OCI-LY1 (cell line): ENCODE data around the gene DCC.

Experiments used
- H2AFZ ChIP-seq: fragments of 200-600 bp; sonication (generic), shearing (Covaris generic); 2 replicates; pipeline ENCODE4 v1.6.0; 2014; ENCODE audit warnings: antibody characterized with exemption, mild to moderate bottlenecking, low read length
- H3F3A ChIP-seq: fragments of 200-600 bp; sonication (generic), shearing (Covaris generic); 2 replicates; pipeline ENCODE4 v1.6.0; 2014; ENCODE audit warnings: mild to moderate bottlenecking, antibody characterized with exemption, low read length, moderate library complexity; ENCODE audit not compliant: insufficient read depth
- H3K27ac ChIP-seq: fragments of 200-600 bp; sonication (generic); 2 replicates; pipeline ENCODE4 v1.5.1; 2014; ENCODE audit warnings: low read length, mixed run types, mild to moderate bottlenecking, low read depth; ENCODE audit not compliant: poor library complexity, severe bottlenecking
- H3K27me3 ChIP-seq: fragments of 200-600 bp; sonication (generic); 2 replicates; pipeline ENCODE4 v1.6.0; 2014; ENCODE audit warnings: antibody characterized with exemption, mild to moderate bottlenecking, low read length, moderate library complexity; ENCODE audit not compliant: insufficient read depth
- H3K36me3 ChIP-seq: fragments of 200-600 bp; sonication (generic); 2 replicates; pipeline ENCODE4 v1.6.1; 2014; ENCODE audit warnings: mild to moderate bottlenecking, antibody characterized with exemption, low read length, moderate library complexity, mixed read lengths; ENCODE audit not compliant: insufficient read depth
- H3K4me1 ChIP-seq: fragments of 200-600 bp; sonication (generic); 2 replicates; pipeline ENCODE4 v1.5.1; 2014; ENCODE audit warnings: mild to moderate bottlenecking, low read length, moderate library complexity; ENCODE audit not compliant: insufficient read depth, severe bottlenecking
- H3K4me2 ChIP-seq: fragments of 200-600 bp; sonication (generic), shearing (Covaris generic); 2 replicates; pipeline ENCODE4 v1.6.1; 2014; ENCODE audit warnings: low read length
- H3K4me3 ChIP-seq: fragments of 200-600 bp; sonication (generic); 2 replicates; pipeline ENCODE4 v1.5.1; 2014; ENCODE audit warnings: low read length, low read depth, mild to moderate bottlenecking, mixed read lengths; ENCODE audit not compliant: poor library complexity, severe bottlenecking
- H3K79me2 ChIP-seq: fragments of 200-600 bp; shearing (Covaris generic); 2 replicates; pipeline ENCODE4 v1.6.1; 2016; ENCODE audit warnings: mixed run types, low read length, mixed read lengths; ENCODE audit not compliant: insufficient read depth
- H3K9ac ChIP-seq: fragments of 200-600 bp; sonication (generic), shearing (Covaris generic); 2 replicates; pipeline ENCODE4 v1.6.1; 2014; ENCODE audit warnings: mild to moderate bottlenecking, low read length, mixed read lengths
- H3K9me2 ChIP-seq: fragments of 200-600 bp; sonication (generic), shearing (Covaris generic); 2 replicates; pipeline ENCODE4 v1.6.1; 2014; ENCODE audit warnings: low read depth, mild to moderate bottlenecking, low read length, mixed read lengths
- H3K9me3 ChIP-seq: fragments of 200-600 bp; shearing (Covaris generic); 2 replicates; pipeline ENCODE4 v1.6.1; 2014; ENCODE audit warnings: low read length, mixed read lengths
- H4K20me1 ChIP-seq: fragments of 200-600 bp; sonication (generic), shearing (Covaris generic); 2 replicates; pipeline ENCODE4 v1.6.0; 2016; ENCODE audit warnings: mild to moderate bottlenecking, low read length; ENCODE audit not compliant: insufficient read depth
- CTCF ChIP-seq: fragments of 200-600 bp; sonication (generic), shearing (Covaris generic); IDR thresholded peaks from 2 replicates; pipeline ENCODE4 v1.5.1; 2017; ENCODE audit warnings: mild to moderate bottlenecking, antibody characterized with exemption, low read length, moderate library complexity, mixed read lengths
- EZH2 ChIP-seq: fragments of 200-600 bp; sonication (generic), shearing (Covaris generic); IDR thresholded peaks from 2 replicates; pipeline ENCODE4 v1.8.0; 2017; ENCODE audit warnings: borderline replicate concordance, mixed run types, mild to moderate bottlenecking, antibody characterized with exemption, low read length, moderate library complexity, mixed read lengths

DCC gene

GRCh38 chr18:52541056-52541455 is 201.1 kb downstream of the DCC start:
- no peaks in the 10 kb centered on the region for H3K36me3 ChIP-seq
- TF ChIP-seq CTCF (no peak), EZH2 (no peak)
- no peaks in the 10 kb centered on the region for H3K4me1 ChIP-seq
- no peaks in the 10 kb centered on the region for H3K9me3 ChIP-seq
- H3K4me3 ChIP-seq, result no peak overlapping the region
- no peaks in the 10 kb centered on the region for H3K27me3 ChIP-seq
- H3K9me2 ChIP-seq, result no peaks in the 10 kb centered on the region
- H4K20me1 ChIP-seq, result no peaks in the 10 kb centered on the region
- no peak overlapping the region for H2AFZ ChIP-seq
- no peak overlapping the region for H3K27ac ChIP-seq
- no peaks in the 10 kb centered on the region for H3F3A ChIP-seq
- no peak overlapping the region for H3K4me2 ChIP-seq
- no peaks in the 10 kb centered on the region for H3K79me2 ChIP-seq
- H3K9ac ChIP-seq, result no peak overlapping the region

- Histone ChIP-seq H3K79me2 (no peaks in the 10 kb centered on the region), H3K9me2 (no peaks in the 10 kb centered on the region), H3K4me2 (no peak overlapping the region), H3F3A (no peaks in the 10 kb centered on the region), H3K4me3 (no peak overlapping the region), H3K4me1 (no peaks in the 10 kb centered on the region), H4K20me1 (no peaks in the 10 kb centered on the region), H3K36me3 (no peaks in the 10 kb centered on the region), H3K9me3 (no peaks in the 10 kb centered on the region), H3K27ac (no peak overlapping the region), H2AFZ (no peak overlapping the region), H3K27me3 (no peaks in the 10 kb centered on the region), H3K9ac (no peak overlapping the region)
- TF ChIP-seq EZH2 (no peak), CTCF (no peak)
Measured at GRCh38 chr18:52544086-52544485, 204.1 kb downstream of the DCC start.

GRCh38 chr18:52546686-52547346 is 206.8 kb downstream of the DCC start:
- Histone ChIP-seq H3K36me3 (no peaks in the 10 kb centered on the region), H3K4me3 (no peak overlapping the region), H2AFZ (no peak overlapping the region), H3K9ac (no peak overlapping the region), H3K27ac (no peak overlapping the region), H3K9me3 (no peaks in the 10 kb centered on the region), H3K9me2 (no peaks in the 10 kb centered on the region), H3F3A (no peaks in the 10 kb centered on the region), H3K4me2 (no peak overlapping the region), H3K79me2 (no peaks in the 10 kb centered on the region), H4K20me1 (no peaks in the 10 kb centered on the region), H3K27me3 (no peaks in the 10 kb centered on the region), H3K4me1 (no peaks in the 10 kb centered on the region)
- TF ChIP-seq EZH2 (no peak), CTCF (no peak)
